GM12892 (cell line): ENCODE measurements around the gene HHAT.
A peak's percentile ranks its signal among the peaks of the same experiment; 100 is the strongest.

Source experiments
- DNase-seq: peaks from one replicate; pipeline ENCODE4 v3.0.0; 2011; ENCODE audit not compliant: insufficient read length
- FAIRE-seq: peaks from 2 replicates; lab custom pipeline; 2011; peaks lifted over from hg19 to GRCh38; lab: Jason Lieb, UNC
- POLR2A ChIP-seq: IDR thresholded peaks from 2 replicates; pipeline ENCODE4 v1.6.1; 2011; ENCODE audit warnings: low read depth, low read length, control low read depth
- POLR2AphosphoS5 ChIP-seq: IDR thresholded peaks from 2 replicates; pipeline ENCODE4 v1.6.1; 2011; ENCODE audit warnings: low read depth, low read length, control low read depth
- TAF1 ChIP-seq: IDR thresholded peaks from 2 replicates; pipeline ENCODE4 v1.6.1; 2011; ENCODE audit warnings: low read depth, mild to moderate bottlenecking, control low read depth, low read length, borderline replicate concordance

HHAT gene

GRCh38 chr1:210696709-210697108 is 368.0 kb downstream of the HHAT start:
- DNase-seq (no peak), FAIRE-seq (peak; percentile 84)
- no peak for TF ChIP-seq TAF1
- TF ChIP-seq POLR2AphosphoS5, result no peak
- TF ChIP-seq POLR2A, result no peak

- FAIRE-seq (no peak), DNase-seq (no peak)
- TF ChIP-seq POLR2AphosphoS5, result no peak
- TF ChIP-seq TAF1, result no peak
- no peak for TF ChIP-seq POLR2A
Measured at GRCh38 chr1:210697185-210697584, 368.5 kb downstream of the HHAT start.

DNA sequence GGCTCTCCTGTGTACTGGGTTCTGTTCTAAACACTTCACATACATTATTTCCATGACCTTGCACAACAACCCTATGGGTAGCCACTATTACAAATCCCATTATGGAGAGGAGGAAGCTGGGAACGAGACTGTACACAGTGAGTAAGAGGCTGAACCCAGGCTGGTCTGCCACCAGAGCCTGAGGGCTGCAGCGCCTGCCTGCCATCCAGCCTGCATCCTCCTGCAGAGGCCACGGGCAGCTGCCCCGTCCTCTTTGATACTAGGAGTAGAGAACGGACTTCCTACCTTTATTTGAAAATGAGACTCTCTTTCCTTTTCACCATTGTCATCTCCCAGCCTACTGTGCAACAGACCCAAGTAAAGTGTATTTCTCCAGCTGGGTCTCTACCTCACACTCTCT is 370.0 kb downstream of the HHAT start:
- FAIRE-seq (no peak), DNase-seq (no peak)
- no peak for TF ChIP-seq TAF1
- no peak for TF ChIP-seq POLR2A
- no peak for TF ChIP-seq POLR2AphosphoS5

DNA sequence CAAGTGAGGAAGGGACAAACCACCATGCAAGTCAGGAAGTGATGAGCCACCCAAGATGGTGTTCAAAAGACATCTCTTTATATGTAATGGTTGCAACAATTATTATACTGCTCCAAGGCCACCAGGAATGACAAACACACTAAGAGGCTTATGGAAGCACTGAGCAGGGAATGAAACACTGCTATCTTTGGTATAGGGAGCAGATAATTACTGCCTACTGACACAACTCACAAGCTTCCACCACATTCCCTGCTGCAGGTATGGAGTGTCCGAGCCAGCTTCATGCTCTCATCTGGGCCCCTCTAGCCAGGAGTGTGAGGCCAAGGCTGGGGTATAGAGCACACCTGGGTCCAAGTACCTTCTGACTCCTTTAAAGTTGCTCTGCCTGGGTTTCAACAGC is 371.4 kb downstream of the HHAT start:
- no peak for FAIRE-seq
- DNase-seq, result no peak
- no peak for TF ChIP-seq POLR2AphosphoS5
- TF ChIP-seq POLR2A, result no peak
- no peak for TF ChIP-seq TAF1

DNA sequence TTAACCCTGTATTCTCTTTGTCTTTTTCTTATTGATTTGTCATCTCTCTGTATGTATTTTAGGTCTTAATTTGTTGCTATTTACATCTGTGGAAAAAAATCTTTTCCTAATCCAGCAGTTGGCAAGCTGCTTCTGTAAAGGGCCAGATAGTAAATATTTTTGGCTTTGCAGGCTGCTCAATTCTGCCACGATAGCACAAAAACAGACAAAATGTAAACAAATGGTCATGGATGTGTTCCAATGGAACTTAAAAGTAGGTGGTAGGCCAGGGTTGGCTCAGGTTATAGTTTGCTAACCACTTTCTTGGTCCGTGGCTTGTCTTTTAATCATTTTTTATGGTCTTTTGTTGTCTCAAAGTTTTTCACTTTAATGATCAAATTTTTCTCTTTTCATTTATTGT is 371.8 kb downstream of the HHAT start:
- DNase-seq, result no peak
- no peak for FAIRE-seq
- TF ChIP-seq POLR2AphosphoS5, result no peak
- TF ChIP-seq TAF1, result no peak
- no peak for TF ChIP-seq POLR2A

GRCh38 chr1:210702506-210702905 is 373.8 kb downstream of the HHAT start:
- DNase-seq (no peak), FAIRE-seq (no peak)
- no peak for TF ChIP-seq POLR2A
- no peak for TF ChIP-seq TAF1
- TF ChIP-seq POLR2AphosphoS5, result no peak

- TF ChIP-seq TAF1 (no peak), POLR2A (no peak), POLR2AphosphoS5 (no peak)
- no peak for FAIRE-seq
- no peak for DNase-seq
Measured at GRCh38 chr1:210703593-210703992, 374.9 kb downstream of the HHAT start.

GRCh38 chr1:210705086-210705485 is 376.4 kb downstream of the HHAT start:
- no peak for DNase-seq
- FAIRE-seq, result no peak
- no peak for TF ChIP-seq POLR2AphosphoS5

- TF ChIP-seq POLR2AphosphoS5 (no peak), TAF1 (no peak), POLR2A (no peak)
- FAIRE-seq (no peak), DNase-seq (no peak)
Measured at GRCh38 chr1:210706246-210706645, 377.5 kb downstream of the HHAT start.

DNA sequence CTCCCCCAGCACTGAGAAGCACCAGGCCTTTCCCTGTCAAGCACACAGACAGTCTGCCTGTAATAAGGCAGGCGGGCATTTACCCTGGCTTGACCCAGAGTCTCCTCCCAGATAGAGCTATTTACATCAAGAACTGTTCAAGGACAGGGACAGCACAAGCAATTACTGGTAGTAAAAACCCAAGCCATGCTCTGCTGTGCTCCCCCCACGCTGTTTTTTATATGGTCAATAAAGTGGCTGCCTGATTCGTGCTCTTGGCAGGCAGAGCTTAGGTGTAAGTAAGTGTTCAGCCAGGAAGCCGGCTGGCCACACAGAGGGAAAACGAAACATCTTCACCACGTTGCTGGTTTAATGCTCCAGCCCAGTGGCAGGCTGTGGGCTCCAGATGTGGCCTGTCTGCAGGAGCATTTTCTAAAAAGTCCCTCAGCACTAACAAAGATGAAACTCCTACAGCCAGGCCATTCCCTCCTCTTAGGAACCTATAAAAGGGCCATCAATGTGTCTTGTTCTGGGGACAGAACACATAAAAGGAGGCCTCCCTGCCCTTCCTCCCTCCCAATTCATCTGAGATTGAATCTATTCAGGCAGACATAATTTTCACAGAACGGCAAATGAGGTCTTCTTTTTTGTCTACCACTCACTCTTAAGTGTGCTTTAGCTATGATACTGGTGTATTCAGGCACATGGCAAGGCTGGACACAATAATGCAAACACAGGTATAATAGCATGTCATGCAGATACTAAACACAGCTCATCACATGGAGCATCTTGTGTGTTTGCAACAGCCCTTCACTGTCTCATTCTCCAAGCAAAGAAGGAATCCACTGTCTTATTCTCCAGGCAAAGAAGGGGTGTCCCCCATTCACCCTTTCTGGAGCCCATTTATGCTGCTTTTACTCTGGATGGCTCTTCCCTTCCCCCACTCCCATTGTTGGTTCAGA is 378.9 kb downstream of the HHAT start:
- DNase-seq (no peak), FAIRE-seq (no peak)
- TF ChIP-seq POLR2AphosphoS5 (no peak), TAF1 (no peak), POLR2A (no peak)

GRCh38 chr1:210709701-210710100 is 381.0 kb downstream of the HHAT start:
- no peak for FAIRE-seq
- no peak for TF ChIP-seq TAF1
- TF ChIP-seq POLR2A, result no peak
- TF ChIP-seq POLR2AphosphoS5, result no peak
- no peak for DNase-seq

DNA sequence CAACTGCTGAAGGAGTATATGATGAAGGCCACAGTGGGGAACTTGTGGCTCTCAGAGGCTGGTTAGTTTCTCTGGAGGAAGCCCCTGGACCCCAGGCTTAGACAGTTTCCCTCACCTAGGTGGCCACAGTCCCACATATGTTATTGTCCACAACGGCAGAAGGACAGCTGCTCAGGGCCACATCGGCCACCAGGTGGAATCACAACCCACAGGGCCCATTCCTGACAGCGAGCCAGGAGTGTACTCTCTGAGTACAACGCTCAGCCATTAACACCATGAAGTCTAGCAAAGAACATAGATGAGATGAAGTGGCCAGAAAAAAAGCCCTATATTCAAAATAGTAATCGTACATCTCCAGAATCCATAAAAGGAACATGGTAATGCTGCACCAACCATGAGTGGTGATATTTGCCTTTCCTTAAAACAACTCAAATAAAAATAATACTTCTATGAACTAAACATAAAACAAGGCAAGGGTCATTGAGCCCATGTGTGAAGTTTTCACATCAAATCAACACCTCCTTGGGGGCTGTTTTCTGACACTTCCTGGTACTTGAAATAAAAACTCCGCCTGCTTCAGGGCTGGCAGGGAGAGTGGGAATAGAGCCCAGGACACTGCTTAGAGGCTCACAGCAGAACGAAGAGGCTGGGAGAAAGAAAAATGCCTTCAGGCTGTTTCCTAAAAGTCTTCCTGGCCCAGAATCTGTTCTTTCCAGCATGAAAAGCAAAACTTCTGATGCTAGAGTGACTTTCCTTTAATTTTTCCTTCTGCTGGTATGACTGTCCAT is 383.3 kb downstream of the HHAT start:
- no peak for TF ChIP-seq TAF1
- no peak for TF ChIP-seq POLR2A
- no peak for TF ChIP-seq POLR2AphosphoS5
- DNase-seq, result no peak
- FAIRE-seq, result no peak
